ENCODE measurements around the gene OR2A7.
"Not testable (repeated sequence)": the region's sequence is repeated elsewhere in the genome, so short reads cannot be mapped to it uniquely, and the experiment has no call there.

DNA sequence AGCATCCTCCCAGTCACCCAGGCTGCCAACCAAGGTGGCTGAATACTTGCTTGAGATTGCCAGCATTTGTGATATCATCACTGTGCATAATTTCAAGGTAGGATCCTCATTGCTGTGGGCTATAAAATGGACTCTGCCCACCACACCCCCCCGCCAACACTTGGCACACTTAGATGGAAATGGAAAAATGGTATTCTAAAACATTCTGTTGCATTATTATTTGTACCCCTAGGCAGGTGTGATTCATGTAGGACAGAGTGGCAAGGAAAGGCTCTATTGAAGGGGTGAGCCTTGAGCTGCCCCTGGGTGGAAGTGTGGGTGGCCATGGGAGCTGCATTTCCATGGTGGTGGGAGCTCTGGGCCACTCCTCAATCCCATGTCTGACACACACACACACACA lies 46.0 kb downstream of the OR2A7 start:
- TF ChIP-seq GLIS3 (CRISPR knock-in tag; IDR thresholded peaks at IDR 0.05); RARB (CRISPR knock-in tag; IDR thresholded peaks at IDR 0.05); ARNTL (CRISPR knock-in tag; IDR thresholded peaks at IDR 0.05; ENCODE audit: borderline replicate concordance, low read depth): not testable (repeated sequence)
